Epithelial cell of proximal tubule (primary cell): ENCODE measurements around the gene DOCK1. TPM values are rescaled to one million over a fixed set of nuclear protein-coding genes. Genes with fewer than 3 reads are reported as not detected.
A peak's percentile ranks its signal among the peaks of the same experiment; 100 is the strongest.

Experiments
- DNase-seq: peaks from one replicate; pipeline ENCODE4 v3.0.0-alpha.2; 2011; ENCODE audit warnings: low read depth
- H3K4me3 ChIP-seq: 2 replicates; pipeline ENCODE4 v1.5.1; 2011; ENCODE audit warnings: low read depth, mild to moderate bottlenecking, low read length
- total RNA-seq: library from RNA; depleted of rRNA; stranded (reverse); fragments of >200 nt; gene quantifications from 2 replicates; pipeline ENCODE4 v1.2.3, GENCODE V29; 2015
- TF ChIP-seq, protein P1 (sequence below): conservative IDR thresholded peaks from 2 replicates; pipeline ENCODE4 v1.5.1; 2012; ENCODE audit warnings: low read depth, mild to moderate bottlenecking, low read length

Gene DOCK1
- total RNA-seq, 1 donor from 2014 or later: 31.9 TPM

DNA sequence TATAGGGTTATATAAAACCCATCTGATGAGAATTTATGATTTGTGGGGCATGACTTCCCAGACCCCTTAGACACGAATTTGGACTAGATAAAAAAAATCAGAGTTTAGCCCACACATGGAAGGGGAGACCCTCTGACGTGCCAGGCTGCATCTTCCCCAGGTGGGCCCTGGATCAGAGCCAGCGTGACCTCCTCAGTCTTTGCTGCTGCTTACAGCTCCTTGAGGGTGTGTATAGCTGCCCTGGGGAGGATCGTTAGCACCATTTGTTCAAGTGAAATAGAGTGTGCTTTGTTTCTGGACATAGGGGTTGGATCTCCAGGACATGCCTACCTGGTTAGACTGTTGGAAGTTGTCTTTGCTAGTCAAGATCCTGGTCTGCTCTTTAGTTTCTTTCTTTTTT, 54.2 kb downstream of the DOCK1 start:
- TF ChIP-seq, protein P1, sequence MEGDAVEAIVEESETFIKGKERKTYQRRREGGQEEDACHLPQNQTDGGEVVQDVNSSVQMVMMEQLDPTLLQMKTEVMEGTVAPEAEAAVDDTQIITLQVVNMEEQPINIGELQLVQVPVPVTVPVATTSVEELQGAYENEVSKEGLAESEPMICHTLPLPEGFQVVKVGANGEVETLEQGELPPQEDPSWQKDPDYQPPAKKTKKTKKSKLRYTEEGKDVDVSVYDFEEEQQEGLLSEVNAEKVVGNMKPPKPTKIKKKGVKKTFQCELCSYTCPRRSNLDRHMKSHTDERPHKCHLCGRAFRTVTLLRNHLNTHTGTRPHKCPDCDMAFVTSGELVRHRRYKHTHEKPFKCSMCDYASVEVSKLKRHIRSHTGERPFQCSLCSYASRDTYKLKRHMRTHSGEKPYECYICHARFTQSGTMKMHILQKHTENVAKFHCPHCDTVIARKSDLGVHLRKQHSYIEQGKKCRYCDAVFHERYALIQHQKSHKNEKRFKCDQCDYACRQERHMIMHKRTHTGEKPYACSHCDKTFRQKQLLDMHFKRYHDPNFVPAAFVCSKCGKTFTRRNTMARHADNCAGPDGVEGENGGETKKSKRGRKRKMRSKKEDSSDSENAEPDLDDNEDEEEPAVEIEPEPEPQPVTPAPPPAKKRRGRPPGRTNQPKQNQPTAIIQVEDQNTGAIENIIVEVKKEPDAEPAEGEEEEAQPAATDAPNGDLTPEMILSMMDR: no peak
- no peak for DNase-seq
- H3K4me3 ChIP-seq: no peak overlapping the region

DNA sequence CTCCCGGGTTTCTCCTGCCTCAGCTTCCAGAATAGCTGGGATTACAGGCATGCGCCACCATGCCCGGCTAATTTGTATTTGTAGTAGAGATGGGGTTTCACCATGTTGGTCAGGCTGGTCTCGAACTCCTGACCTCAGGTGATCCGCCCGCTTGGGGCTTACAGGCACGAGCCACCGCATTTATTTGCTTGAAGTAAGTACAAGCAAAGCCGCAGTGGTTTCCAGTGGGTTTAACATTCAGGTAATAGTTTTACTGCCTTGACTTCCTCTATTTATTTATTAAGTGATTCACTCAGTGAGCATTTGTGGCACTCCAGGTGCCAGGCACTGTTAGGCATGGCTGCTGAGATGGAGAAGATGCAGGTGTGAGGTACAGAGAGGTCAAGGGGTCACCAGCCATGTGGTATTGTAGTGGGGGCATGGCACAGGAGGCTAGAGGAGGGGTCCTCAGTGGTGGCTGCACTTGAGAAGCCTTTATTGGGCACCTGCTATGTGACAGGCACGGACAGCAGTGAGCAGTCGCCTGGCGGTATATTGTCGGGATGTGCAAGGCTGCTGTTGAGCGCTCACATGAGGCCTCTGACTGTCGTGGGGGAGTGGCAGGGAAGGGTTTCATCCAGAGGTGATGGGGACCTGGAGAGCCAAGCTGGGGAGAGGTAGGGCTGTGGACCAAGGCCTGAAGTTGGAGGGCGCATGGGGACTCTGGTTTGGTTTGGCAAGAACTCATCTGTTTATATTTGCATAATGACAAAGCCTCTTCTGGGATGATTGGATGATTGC, 54.9 kb downstream of the DOCK1 start:
- no peak for DNase-seq
- TF ChIP-seq, protein P1: no peak

DNA sequence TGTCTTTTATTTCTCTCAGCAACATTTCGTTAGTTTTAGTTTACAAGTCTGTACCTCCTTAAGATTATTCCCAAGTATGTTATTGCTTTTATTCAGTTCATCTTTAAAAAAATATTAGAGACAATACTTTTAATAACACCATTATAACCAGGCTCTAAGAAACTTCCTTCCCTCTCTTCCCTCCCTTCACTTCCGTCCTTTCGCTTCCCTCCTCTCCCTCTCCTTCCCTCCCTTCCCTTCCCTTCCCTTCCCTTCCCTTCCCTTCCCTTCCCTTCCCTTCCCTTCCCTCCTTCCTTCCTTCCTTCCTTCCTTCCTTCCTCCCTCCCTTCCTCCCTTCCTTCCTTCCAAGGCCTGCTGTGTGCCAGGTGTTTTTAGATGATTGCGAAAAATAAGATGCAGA, 58.1 kb downstream of the DOCK1 start:
- DNase-seq: no peak
- TF ChIP-seq, protein P1: no peak
- no peak overlapping the region for H3K4me3 ChIP-seq

More for the DNA sequence above, 54.9 kb downstream of the DOCK1 start:
- no peak overlapping the region for H3K4me3 ChIP-seq

GRCh38 chr10:126964190-126964589, 59.0 kb downstream of the DOCK1 start:
- no peak overlapping the region for H3K4me3 ChIP-seq
- TF ChIP-seq, protein P1: no peak
- DNase-seq: no peak

- no peak for DNase-seq
- TF ChIP-seq, protein P1: no peak
Observed at GRCh38 chr10:126966938-126967337, 61.7 kb downstream of the DOCK1 start.

DNA sequence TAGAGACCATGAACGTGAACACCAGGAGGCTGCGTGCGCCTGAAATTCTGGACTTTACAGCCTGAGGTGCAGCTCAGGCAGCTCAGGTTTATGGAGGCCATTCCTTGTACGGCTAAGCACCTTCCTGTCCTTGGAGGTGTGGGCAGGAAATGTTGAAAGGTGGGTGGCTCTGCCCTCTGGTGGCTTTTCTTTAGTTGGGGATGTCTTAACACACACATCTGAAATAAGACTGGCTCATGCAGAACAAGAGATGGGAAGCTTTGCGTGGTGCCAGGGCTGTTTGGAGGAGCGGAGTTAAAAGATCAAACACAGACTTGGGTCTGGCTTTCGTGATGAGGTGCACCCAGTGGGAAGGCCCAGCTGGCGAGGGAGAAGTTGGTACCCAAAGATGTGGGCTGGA, 64.1 kb downstream of the DOCK1 start:
- TF ChIP-seq, protein P1: peak; percentile 65
- no peak for DNase-seq
- H3K4me3 ChIP-seq: no peak overlapping the region

More at GRCh38 chr10:126966938-126967337, 61.7 kb downstream of the DOCK1 start:
- H3K4me3 ChIP-seq: no peak overlapping the region
